Measurements from ENCODE around the gene FAM131C. TPM values are rescaled to one million over a fixed set of nuclear protein-coding genes. Genes with fewer than 3 reads are reported as not detected.

FAM131C gene
- total RNA-seq, 1 donor from 2014 or later: 0.68 TPM

- no peak for TF ChIP-seq CTCF (conservative IDR thresholded peaks at IDR 0.05)
- Mint-ChIP-seq H3K27ac (ENCODE audit: unreplicated experiment) (no peak overlapping the region), H3K4me1 (no peaks in the 10 kb centered on the region), H3K27me3 (ENCODE audit: low read depth) (peaks cover 5% of the 10 kb centered on the region), H3K36me3 (ENCODE audit: low read depth) (no peaks in the 10 kb centered on the region), H3K9me3 (no peaks in the 10 kb centered on the region), H3K4me3 (no peak overlapping the region)
- no peak for DNase-seq (ENCODE audit: low read depth, low spot score)
Measured at GRCh38 chr1:16099412-16099811, 26.0 kb upstream of the FAM131C start.

GRCh38 chr1:16095447-16095846 lies 22.0 kb upstream of the FAM131C start:
- Mint-ChIP-seq H3K27ac (ENCODE audit: unreplicated experiment) (no peak overlapping the region), H3K9me3 (no peaks in the 10 kb centered on the region), H3K4me3 (no peak overlapping the region), H3K4me1 (peaks cover 7% of the 10 kb centered on the region), H3K36me3 (ENCODE audit: low read depth) (no peaks in the 10 kb centered on the region), H3K27me3 (ENCODE audit: low read depth) (no peaks in the 10 kb centered on the region)
- no peak for DNase-seq (ENCODE audit: low read depth, low spot score)
- no peak for TF ChIP-seq CTCF (conservative IDR thresholded peaks at IDR 0.05)

GRCh38 chr1:16094453-16095158 lies 21.2 kb upstream of the FAM131C start:
- Mint-ChIP-seq H3K27ac (ENCODE audit: unreplicated experiment) (no peak overlapping the region), H3K36me3 (ENCODE audit: low read depth) (no peaks in the 10 kb centered on the region), H3K9me3 (no peaks in the 10 kb centered on the region), H3K4me3 (no peak overlapping the region), H3K4me1 (peaks cover 7% of the 10 kb centered on the region), H3K27me3 (ENCODE audit: low read depth) (no peaks in the 10 kb centered on the region)
- TF ChIP-seq CTCF (conservative IDR thresholded peaks at IDR 0.05): no peak
- DNase-seq (ENCODE audit: low read depth, low spot score): no peak

GRCh38 chr1:16093611-16094010 lies 20.2 kb upstream of the FAM131C start:
- Mint-ChIP-seq H3K9me3 (no peaks in the 10 kb centered on the region), H3K4me3 (no peak overlapping the region), H3K4me1 (peaks cover 7% of the 10 kb centered on the region), H3K36me3 (ENCODE audit: low read depth) (no peaks in the 10 kb centered on the region), H3K27ac (ENCODE audit: unreplicated experiment) (no peak overlapping the region), H3K27me3 (ENCODE audit: low read depth) (no peaks in the 10 kb centered on the region)
- DNase-seq (ENCODE audit: low read depth, low spot score): no peak
- no peak for TF ChIP-seq CTCF (conservative IDR thresholded peaks at IDR 0.05)

- Mint-ChIP-seq H3K9me3 (no peaks in the 10 kb centered on the region), H3K4me1 (peaks cover 7% of the 10 kb centered on the region), H3K36me3 (ENCODE audit: low read depth) (no peaks in the 10 kb centered on the region), H3K27ac (ENCODE audit: unreplicated experiment) (no peak overlapping the region), H3K27me3 (ENCODE audit: low read depth) (no peaks in the 10 kb centered on the region), H3K4me3 (no peak overlapping the region)
- no peak for TF ChIP-seq CTCF (conservative IDR thresholded peaks at IDR 0.05)
- DNase-seq (ENCODE audit: low read depth, low spot score): no peak
Measured at GRCh38 chr1:16092923-16093511, 19.6 kb upstream of the FAM131C start.
